Gastroesophageal sphincter (tissue), 4 donors: ENCODE measurements around the gene S100A14. TPM values are rescaled to one million over a fixed set of nuclear protein-coding genes. Genes with fewer than 3 reads are reported as not detected.
A peak's percentile ranks its signal among the peaks of the same experiment; 100 is the strongest.
"Not testable (repeated sequence)": the region's sequence is repeated elsewhere in the genome, so short reads cannot be mapped to it uniquely, and the experiment has no call there.

ENCODE experiments used
- ATAC-seq: fragments of 150-250 bp; one replicate; pipeline ENCODE4 v1.9.1; 2016; ENCODE audit warnings: mild to moderate bottlenecking, moderate library complexity
- H3K27ac ChIP-seq, 4 donors: fragments of 200-600 bp; sonication (generic) in 3 of 4; 1 replicate in 3 of 4; 2 replicates in 1 of 4; pipeline ENCODE4 v1.5.1; 2016 to 2019
- H3K27me3 ChIP-seq: fragments of 200-600 bp; sonication (generic); one replicate; pipeline ENCODE4 v1.5.1; 2019
- H3K36me3 ChIP-seq, 2 donors: fragments of 200-600 bp; sonication (generic); one replicate each; pipeline ENCODE4 v1.5.1; 2019; ENCODE audit warnings: control low read depth in 1 of 2
- H3K4me1 ChIP-seq, 3 donors: fragments of 200-600 bp; sonication (generic); 1 replicate in 2 of 3; 2 replicates in 1 of 3; pipeline ENCODE4 v1.5.1; 2016 to 2019; ENCODE audit warnings: control low read depth in 2 of 3
- H3K4me3 ChIP-seq, 2 donors: fragments of 200-600 bp; sonication (generic); one replicate each; pipeline ENCODE4 v1.5.1; 2019; ENCODE audit warnings: mild to moderate bottlenecking in 1 of 2, moderate library complexity in 1 of 2
- H3K9me3 ChIP-seq, 3 donors: fragments of 200-600 bp; sonication (generic); one replicate each; pipeline ENCODE4 v1.5.1; 2017 to 2019; ENCODE audit warnings: control low read depth in 2 of 3
- CTCF ChIP-seq, 4 experiments: fragments of 200-600 bp in 2 of 4; fragments of 450-650 bp in 2 of 4; sonication (generic) in 1 of 4; IDR thresholded peaks; one replicate each; pipeline ENCODE4 v1.5.1; 2017 to 2019; ENCODE audit warnings: antibody characterized with exemption in 4 of 4, mild to moderate bottlenecking in 2 of 4, moderate library complexity in 2 of 4
- EP300 ChIP-seq: sonication (generic); formaldehyde crosslinking; IDR thresholded peaks from one replicate; pipeline ENCODE4 v1.6.1; 2017; ENCODE audit warnings: antibody characterized with exemption, mild to moderate bottlenecking
- POLR2A ChIP-seq, 2 donors: fragments of 450-650 bp; IDR thresholded peaks; one replicate each; pipeline ENCODE4 v1.6.1; 2017; ENCODE audit warnings: antibody characterized with exemption in 2 of 2, mild to moderate bottlenecking in 2 of 2, moderate library complexity in 1 of 2
- POLR2AphosphoS5 ChIP-seq: sonication (generic); formaldehyde crosslinking; IDR thresholded peaks from one replicate; pipeline ENCODE4 v1.6.1; 2017; ENCODE audit warnings: antibody characterized with exemption
- WGBS, 2 donors: methylation state at CpG; one replicate each; pipeline ENCODE4 v1.1.5; 2018; ENCODE audit warnings: low coverage in 1 of 2; 5-methylcytosine and 5-hydroxymethylcytosine counted together
- total RNA-seq, 4 donors: library from RNA; depleted of rRNA; stranded (reverse); fragments of >200 nt; gene quantifications; one replicate each; pipeline ENCODE4 v1.1.0, GENCODE V29; 2016

The S100A14 gene
- total RNA-seq, 4 donors from 2014 or later: 0.85 to 82.1 (median 5.0) TPM

- no peak for ATAC-seq
- Histone ChIP-seq H3K27ac (no peak overlapping the region), H3K36me3 (peaks cover 0 to 100% of the 10 kb centered on the region in 2 donors), H3K27me3 (no peaks in the 10 kb centered on the region), H3K4me3 (no peak overlapping the region), H3K9me3 (no peaks in the 10 kb centered on the region), H3K4me1 (peaks cover 0 to 66% (median 8%) of the 10 kb centered on the region in 3 donors)
- TF ChIP-seq POLR2AphosphoS5 (no peak), CTCF (IDR thresholded peaks at IDR 0.05) (no peak), POLR2A (IDR thresholded peaks at IDR 0.05) (no peak), EP300 (no peak)
- 73 to 79% methylated on average over 8 of the region's 11 CpGs for WGBS, 2 donors
Observed at GRCh38 chr1:153642161-153642560, 26.0 kb upstream of the S100A14 start.

DNA sequence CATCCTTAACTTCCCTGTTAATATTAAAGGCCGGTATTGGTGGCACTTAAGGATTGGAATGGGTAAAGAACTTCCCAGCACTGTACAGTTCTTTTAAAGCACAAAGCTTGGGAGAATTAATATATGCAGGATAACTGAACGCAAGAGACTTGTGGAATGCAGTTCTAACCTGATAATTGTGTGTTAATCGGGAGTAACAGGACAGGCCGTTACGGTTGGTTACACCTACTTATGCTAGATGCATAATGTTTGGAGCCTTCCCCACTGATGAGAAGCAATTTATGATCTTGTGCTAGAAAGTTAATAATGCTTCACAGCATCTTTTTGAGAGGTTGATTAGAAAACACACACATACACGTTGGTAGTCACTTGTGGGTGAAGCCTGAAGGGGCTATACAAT lies 24.7 kb upstream of the S100A14 start:
- no peaks in the 10 kb centered on the region for H3K27me3 ChIP-seq
- WGBS, 2 donors: 53 to 61% methylated on average over 6 of the region's 6 CpGs
- H3K4me1 ChIP-seq: peaks cover 0 to 79% (median 9%) of the 10 kb centered on the region in 3 donors
- no peak for ATAC-seq
- H3K9me3 ChIP-seq: no peaks in the 10 kb centered on the region
- peak overlapping the region in 1 of 4 donors; percentile 26 for H3K27ac ChIP-seq
- peaks cover 0 to 100% of the 10 kb centered on the region in 2 donors for H3K36me3 ChIP-seq
- H3K4me3 ChIP-seq: no peak overlapping the region
- no peak for TF ChIP-seq CTCF (IDR thresholded peaks at IDR 0.05)
- TF ChIP-seq POLR2AphosphoS5: no peak
- TF ChIP-seq POLR2A (IDR thresholded peaks at IDR 0.05): no peak

- H3K27me3 ChIP-seq, H3K27ac ChIP-seq, ATAC-seq, H3K9me3 ChIP-seq, H3K4me3 ChIP-seq: not testable (repeated sequence)
- H3K36me3 ChIP-seq: peaks cover 0 to 100% of the 10 kb centered on the region in 2 donors
- peaks cover 0 to 86% (median 16%) of the 10 kb centered on the region in 3 donors for H3K4me1 ChIP-seq
- WGBS, 2 donors: 77 to 84% methylated on average over 3 to 4 of the region's 5 CpGs
Observed at GRCh38 chr1:153640213-153640612, 24.1 kb upstream of the S100A14 start.

GRCh38 chr1:153639280-153639679 lies 23.2 kb upstream of the S100A14 start:
- WGBS, 2 donors: 77 to 83% methylated on average over 2 to 3 of the region's 3 CpGs
- Histone ChIP-seq H3K4me1 (peaks cover 0 to 84% (median 17%) of the 10 kb centered on the region in 3 donors), H3K36me3 (peaks cover 0 to 91% of the 10 kb centered on the region in 2 donors), H3K27me3 (no peaks in the 10 kb centered on the region), H3K27ac (no peak overlapping the region), H3K4me3 (no peak overlapping the region), H3K9me3 (no peaks in the 10 kb centered on the region)
- ATAC-seq: no peak
- TF ChIP-seq POLR2A (IDR thresholded peaks at IDR 0.05) (no peak), POLR2AphosphoS5 (no peak), EP300 (no peak)

DNA sequence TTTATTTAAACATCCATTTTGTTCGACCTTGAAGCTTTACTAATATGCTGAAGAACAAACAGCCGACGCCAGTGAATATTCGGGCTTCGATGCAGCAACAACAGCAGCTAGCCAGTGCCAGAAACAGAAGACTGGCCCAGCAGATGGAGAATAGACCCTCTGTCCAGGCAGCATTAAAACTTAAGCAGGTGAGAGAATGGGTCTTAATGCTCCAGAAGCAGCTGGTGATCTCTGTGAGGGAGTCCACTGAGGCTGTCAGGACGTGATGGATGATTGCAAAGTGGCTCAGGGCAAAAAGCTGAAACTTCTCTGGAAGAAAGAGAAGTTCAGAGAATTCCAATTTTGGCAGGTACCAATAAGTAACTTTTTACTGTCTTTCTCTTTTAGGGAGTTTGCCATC lies 22.1 kb upstream of the S100A14 start:
- Histone ChIP-seq H3K27me3 (no peaks in the 10 kb centered on the region), H3K4me1 (peaks cover 0 to 78% (median 9%) of the 10 kb centered on the region in 3 donors), H3K9me3 (no peaks in the 10 kb centered on the region), H3K4me3 (no peak overlapping the region), H3K36me3 (peaks cover 0 to 81% of the 10 kb centered on the region in 2 donors), H3K27ac (no peak overlapping the region)
- TF ChIP-seq POLR2A (IDR thresholded peaks at IDR 0.05): no peak
- no peak for TF ChIP-seq POLR2AphosphoS5
- TF ChIP-seq CTCF (IDR thresholded peaks at IDR 0.05): no peak
- no peak for TF ChIP-seq EP300
- no peak for ATAC-seq
- 71 to 87% methylated on average over 6 of the region's 6 CpGs for WGBS, 2 donors

DNA sequence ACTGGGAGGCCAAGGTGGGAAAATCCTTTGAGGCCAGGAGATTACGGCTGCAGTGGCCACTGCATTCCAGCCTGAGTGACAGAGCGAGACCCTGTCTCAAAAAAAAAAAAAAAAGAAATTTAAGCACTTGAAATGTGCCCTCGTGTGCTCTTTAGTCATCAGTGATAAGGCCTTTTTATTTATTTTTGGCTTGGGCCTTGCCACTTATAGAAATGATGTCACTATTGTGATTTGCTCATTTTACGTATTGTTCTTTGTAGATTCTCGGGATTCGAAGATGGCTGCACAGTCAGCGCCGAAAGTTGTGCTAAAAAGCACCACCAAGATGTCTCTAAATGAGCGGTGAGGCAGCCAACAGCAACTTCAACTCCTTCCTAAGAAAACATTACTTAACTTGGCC lies 20.2 kb upstream of the S100A14 start:
- ATAC-seq: no peak
- no peak for TF ChIP-seq CTCF (IDR thresholded peaks at IDR 0.05)
- TF ChIP-seq EP300: no peak
- TF ChIP-seq POLR2AphosphoS5: no peak
- TF ChIP-seq POLR2A (IDR thresholded peaks at IDR 0.05): no peak
- 80 to 92% methylated on average over 7 to 9 of the region's 9 CpGs for WGBS, 2 donors
- Histone ChIP-seq H3K36me3 (peaks cover 0 to 62% of the 10 kb centered on the region in 2 donors), H3K27ac (no peak overlapping the region), H3K9me3 (no peaks in the 10 kb centered on the region), H3K4me3 (no peak overlapping the region), H3K27me3 (no peaks in the 10 kb centered on the region), H3K4me1 (peaks cover 0 to 75% (median 9%) of the 10 kb centered on the region in 3 donors)
